Caco-2 (cell line): ENCODE results near the gene POU2F2. TPM values are rescaled to one million over a fixed set of nuclear protein-coding genes. Genes with fewer than 3 reads are reported as not detected.

Experiments
- BruUV-seq: library from RNA; stranded (reverse); fragments of 400-500 nt; replicated peaks from 2 replicates; lab custom pipeline; 2021; lab: Mats Ljungman, UMichigan
- CTCF ChIA-PET: fragments of 300-600 bp; sonication (Branson Sonifier 250); formaldehyde crosslinking; loops from one replicate; lab custom pipeline; 2022; ENCODE audit warnings: antibody characterized with exemption; lab: Charles Lee
- POLR2A ChIA-PET: fragments of 300-600 bp; sonication (Branson Sonifier 250); formaldehyde crosslinking; loops from one replicate; lab custom pipeline; 2022; ENCODE audit warnings: antibody characterized with exemption; lab: Charles Lee
- DNase-seq, 2 experiments: peaks; one replicate each; pipeline versions ENCODE4 v3.0.0 to v3.0.0-alpha.2; 2020 to 2022
- H3K27me3 ChIP-seq: replicated peaks from 2 replicates; pipeline ENCODE4 v1.6.0; 2011; ENCODE audit warnings: low read length; ENCODE audit not compliant: control insufficient read depth, insufficient read depth
- H3K36me3 ChIP-seq: 2 replicates; pipeline ENCODE4 v1.5.1; 2011; ENCODE audit warnings: low read length; ENCODE audit not compliant: control insufficient read depth, insufficient read depth
- H3K4me1 ChIP-seq: fragments of 250-450 bp; sonication (Bioruptor Pico); 2 replicates; pipeline ENCODE4 v1.5.1; 2020; ENCODE audit warnings: mild to moderate bottlenecking
- H3K4me3 ChIP-seq: 2 replicates; pipeline ENCODE4 v1.5.1; 2011; ENCODE audit warnings: low read depth, mild to moderate bottlenecking, control low read depth, low read length
- H3K9me3 ChIP-seq: fragments of 250-450 bp; sonication (Bioruptor Pico); 2 replicates; pipeline ENCODE4 v1.5.1; 2020; ENCODE audit warnings: mild to moderate bottlenecking, moderate library complexity
- H3K27ac Mint-ChIP-seq: one replicate; pipeline ENCODE4 v1.8.0; 2022; ENCODE audit warnings: mixed read lengths; ENCODE audit not compliant: unreplicated experiment
- H3K27me3 Mint-ChIP-seq: one replicate; pipeline ENCODE4 v1.8.0; 2022; ENCODE audit warnings: mixed read lengths; ENCODE audit not compliant: insufficient read depth, unreplicated experiment
- H3K36me3 Mint-ChIP-seq: one replicate; pipeline ENCODE4 v1.8.0; 2022; ENCODE audit warnings: mild to moderate bottlenecking, mixed read lengths; ENCODE audit not compliant: insufficient read depth, unreplicated experiment
- H3K4me1 Mint-ChIP-seq: one replicate; pipeline ENCODE4 v1.8.0; 2022; ENCODE audit warnings: low read depth, mixed read lengths; ENCODE audit not compliant: unreplicated experiment
- H3K4me3 Mint-ChIP-seq: one replicate; pipeline ENCODE4 v1.8.0; 2022; ENCODE audit warnings: mild to moderate bottlenecking, moderate library complexity, mixed read lengths; ENCODE audit not compliant: unreplicated experiment
- H3K9me3 Mint-ChIP-seq: one replicate; pipeline ENCODE4 v1.8.0; 2022; ENCODE audit warnings: mixed read lengths; ENCODE audit not compliant: unreplicated experiment
- intact Hi-C: fragments of 100-400 bp; cut with micrococcal nuclease; formaldehyde crosslinking; loops from one replicate; pipeline ENCODE4 v1.10.0; 2022; ENCODE audit not compliant: unreplicated experiment
- total RNA-seq: library from RNA; stranded (reverse); gene quantifications from 2 replicates; pipeline ENCODE4 v1.2.3, GENCODE V29; 2022
- TF ChIP-seq, protein P1 (sequence below), 2 experiments: fragments of 200-600 bp in 1 of 2; IDR thresholded peaks; 1 replicate in 1 of 2; 2 replicates in 1 of 2; pipeline versions ENCODE4 v1.5.1 to v1.8.0; 2011 to 2022; ENCODE audit warnings: antibody characterized with exemption in 1 of 2, control low read depth in 1 of 2, inconsistent platforms in 1 of 2, low read depth in 1 of 2, low read length in 1 of 2, mild to moderate bottlenecking in 1 of 2, moderate library complexity in 1 of 2; ENCODE audit not compliant: insufficient read depth in 1 of 2, severe bottlenecking in 1 of 2, unreplicated experiment in 1 of 2

The POU2F2 gene
- total RNA-seq, 1 experiment from 2014 or later, result 1.5 TPM

DNA sequence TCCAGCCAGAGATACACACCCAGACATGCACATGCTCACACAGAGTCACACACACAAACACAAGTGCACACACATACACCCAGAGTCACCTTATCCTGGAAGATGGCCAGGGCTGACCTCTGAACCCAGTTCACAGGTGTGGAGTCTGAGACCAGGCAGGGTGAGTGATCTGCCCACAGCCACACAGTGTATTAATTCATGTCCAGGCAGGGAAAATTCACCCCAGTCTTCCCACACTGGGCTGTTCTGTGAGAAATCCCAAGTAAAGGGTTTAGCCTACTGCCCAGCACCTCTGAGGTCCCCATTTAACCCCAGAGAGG, 2.0 kb downstream of the POU2F2 start:
- Mint-ChIP-seq H3K4me1 (no peaks in the 10 kb centered on the region), H3K4me3 (no peak overlapping the region), H3K9me3 (no peaks in the 10 kb centered on the region), H3K27ac (no peak overlapping the region), H3K36me3 (no peaks in the 10 kb centered on the region), H3K27me3 (peaks cover 16% of the 10 kb centered on the region)
- no peaks in the 10 kb centered on the region; the same call in 1 of the 2 replicates for H3K4me1 ChIP-seq
- H3K27me3 ChIP-seq, result no peaks in the 10 kb centered on the region; the same call in 1 of the 2 replicates
- no peak overlapping the region for H3K4me3 ChIP-seq
- TF ChIP-seq, protein P1, sequence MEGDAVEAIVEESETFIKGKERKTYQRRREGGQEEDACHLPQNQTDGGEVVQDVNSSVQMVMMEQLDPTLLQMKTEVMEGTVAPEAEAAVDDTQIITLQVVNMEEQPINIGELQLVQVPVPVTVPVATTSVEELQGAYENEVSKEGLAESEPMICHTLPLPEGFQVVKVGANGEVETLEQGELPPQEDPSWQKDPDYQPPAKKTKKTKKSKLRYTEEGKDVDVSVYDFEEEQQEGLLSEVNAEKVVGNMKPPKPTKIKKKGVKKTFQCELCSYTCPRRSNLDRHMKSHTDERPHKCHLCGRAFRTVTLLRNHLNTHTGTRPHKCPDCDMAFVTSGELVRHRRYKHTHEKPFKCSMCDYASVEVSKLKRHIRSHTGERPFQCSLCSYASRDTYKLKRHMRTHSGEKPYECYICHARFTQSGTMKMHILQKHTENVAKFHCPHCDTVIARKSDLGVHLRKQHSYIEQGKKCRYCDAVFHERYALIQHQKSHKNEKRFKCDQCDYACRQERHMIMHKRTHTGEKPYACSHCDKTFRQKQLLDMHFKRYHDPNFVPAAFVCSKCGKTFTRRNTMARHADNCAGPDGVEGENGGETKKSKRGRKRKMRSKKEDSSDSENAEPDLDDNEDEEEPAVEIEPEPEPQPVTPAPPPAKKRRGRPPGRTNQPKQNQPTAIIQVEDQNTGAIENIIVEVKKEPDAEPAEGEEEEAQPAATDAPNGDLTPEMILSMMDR (IDR thresholded peaks at IDR 0.05; ENCODE audit: insufficient read depth in 1 of 2, low read depth in 1 of 2, low read length in 1 of 2, severe bottlenecking in 1 of 2, unreplicated experiment in 1 of 2), result no peak
- BruUV-seq, result no TSS peak
- H3K9me3 ChIP-seq, result no peaks in the 10 kb centered on the region
- H3K36me3 ChIP-seq, result no peaks in the 10 kb centered on the region
- no peak for DNase-seq
- POLR2A ChIA-PET, result no interaction called here
- CTCF ChIA-PET, result no interaction called here
- intact Hi-C loops, result no loop called here

- no TSS peak for BruUV-seq
- no peak overlapping the region for H3K4me3 Mint-ChIP-seq
- CTCF ChIA-PET, result no interaction called here
Measured at GRCh38 chr19:42129399-42130253, 2.6 kb downstream of the POU2F2 start.

DNA sequence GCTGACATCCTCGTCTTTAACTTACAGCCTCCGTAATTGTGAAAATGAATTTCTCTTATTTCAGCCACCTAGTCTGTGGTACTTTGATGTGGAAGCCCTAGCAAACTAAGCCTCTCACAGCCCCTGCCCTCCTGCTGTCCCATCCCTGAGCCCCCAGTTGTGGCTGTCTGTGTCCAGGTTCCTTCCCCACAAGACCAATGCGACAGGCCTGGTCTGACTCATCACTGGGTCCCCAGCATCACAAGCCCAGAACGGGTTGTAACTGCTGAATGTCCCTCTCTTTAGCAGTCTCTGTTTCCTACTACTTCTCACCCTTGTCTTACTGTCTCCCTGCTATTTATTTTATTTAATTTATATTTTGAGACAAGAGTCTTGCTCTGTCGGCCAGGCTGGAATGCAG, 5.7 kb downstream of the POU2F2 start:
- no peaks in the 10 kb centered on the region for H3K36me3 ChIP-seq
- no peak for DNase-seq
- H3K4me3 ChIP-seq, result no peak overlapping the region
- no peak overlapping the region for H3K27ac Mint-ChIP-seq
- intact Hi-C loops, result no loop called here
- H3K9me3 ChIP-seq, result no peaks in the 10 kb centered on the region
- TF ChIP-seq, protein P1 (IDR thresholded peaks at IDR 0.05; ENCODE audit: insufficient read depth in 1 of 2, low read depth in 1 of 2, low read length in 1 of 2, severe bottlenecking in 1 of 2, unreplicated experiment in 1 of 2), result no peak
- no peak overlapping the region for H3K4me3 Mint-ChIP-seq
- no peaks in the 10 kb centered on the region for H3K9me3 Mint-ChIP-seq
- no peaks in the 10 kb centered on the region for H3K4me1 ChIP-seq
- no peaks in the 10 kb centered on the region for H3K36me3 Mint-ChIP-seq
- ChIA-PET POLR2A (no interaction called here), CTCF (no interaction called here)
- H3K27me3 ChIP-seq, result no peaks in the 10 kb centered on the region; the same call in 1 of the 2 replicates
- no peaks in the 10 kb centered on the region for H3K4me1 Mint-ChIP-seq
- H3K27me3 Mint-ChIP-seq, result peaks cover 11% of the 10 kb centered on the region
- no TSS peak for BruUV-seq

More at GRCh38 chr19:42129399-42130253, 2.6 kb downstream of the POU2F2 start:
- no peak for DNase-seq
- Histone ChIP-seq H3K9me3 (no peaks in the 10 kb centered on the region), H3K4me1 (no peaks in the 10 kb centered on the region; the same call in 1 of the 2 replicates), H3K36me3 (no peaks in the 10 kb centered on the region), H3K4me3 (no peak overlapping the region), H3K27me3 (no peaks in the 10 kb centered on the region; the same call in 1 of the 2 replicates)
- Mint-ChIP-seq H3K27ac (no peak overlapping the region), H3K4me1 (no peaks in the 10 kb centered on the region), H3K36me3 (no peaks in the 10 kb centered on the region), H3K9me3 (no peaks in the 10 kb centered on the region), H3K27me3 (peaks cover 16% of the 10 kb centered on the region)
- TF ChIP-seq, protein P1 (IDR thresholded peaks at IDR 0.05; ENCODE audit: insufficient read depth in 1 of 2, low read depth in 1 of 2, low read length in 1 of 2, severe bottlenecking in 1 of 2, unreplicated experiment in 1 of 2), result no peak
- POLR2A ChIA-PET, result no interaction called here
- intact Hi-C loops, result no loop called here
